GM23248 (cell line): ENCODE results near the gene EVI5L. TPM values are rescaled to one million over a fixed set of nuclear protein-coding genes. Genes with fewer than 3 reads are reported as not detected.
"Not testable (repeated sequence)": the region's sequence is repeated elsewhere in the genome, so short reads cannot be mapped to it uniquely, and the experiment has no call there.

Experiments
- DNase-seq: peaks from one replicate; pipeline ENCODE4 v3.0.0-alpha.2; 2015
- H2AFZ ChIP-seq: fragments of 200-600 bp; sonication (generic); 2 replicates; pipeline ENCODE4 v1.6.1; 2016; ENCODE audit warnings: antibody characterized with exemption
- H3F3A ChIP-seq: fragments of 200-600 bp; sonication (generic); 2 replicates; pipeline ENCODE4 v1.6.1; 2016; ENCODE audit warnings: mild to moderate bottlenecking, antibody characterized with exemption, mixed run types; ENCODE audit not compliant: insufficient read depth
- H3K27ac ChIP-seq: fragments of 200-600 bp; sonication (generic); 2 replicates; pipeline ENCODE4 v1.5.1; 2016; ENCODE audit warnings: mild to moderate bottlenecking
- H3K27me3 ChIP-seq: fragments of 200-600 bp; sonication (generic); replicated peaks from 2 replicates; pipeline ENCODE4 v1.6.1; 2016; ENCODE audit warnings: mild to moderate bottlenecking; ENCODE audit not compliant: insufficient read depth
- H3K36me3 ChIP-seq: fragments of 200-600 bp; sonication (generic); 2 replicates; pipeline ENCODE4 v1.6.1; 2016; ENCODE audit warnings: low read depth, mild to moderate bottlenecking
- H3K4me1 ChIP-seq: fragments of 200-600 bp; sonication (generic); 2 replicates; pipeline ENCODE4 v1.6.1; 2016; ENCODE audit warnings: mild to moderate bottlenecking; ENCODE audit not compliant: insufficient read depth
- H3K4me2 ChIP-seq: fragments of 200-600 bp; sonication (generic); one replicate; pipeline ENCODE4 v1.6.1; 2016; ENCODE audit warnings: mild to moderate bottlenecking; ENCODE audit not compliant: unreplicated experiment
- H3K4me3 ChIP-seq: fragments of 200-600 bp; sonication (generic); 2 replicates; pipeline ENCODE4 v1.5.1; 2016; ENCODE audit warnings: mild to moderate bottlenecking
- H3K79me2 ChIP-seq: fragments of 200-600 bp; sonication (generic); 2 replicates; pipeline ENCODE4 v1.6.1; 2016; ENCODE audit warnings: mild to moderate bottlenecking; ENCODE audit not compliant: insufficient read depth
- H3K9ac ChIP-seq: fragments of 200-600 bp; sonication (generic); 2 replicates; pipeline ENCODE4 v1.6.1; 2016; ENCODE audit warnings: mild to moderate bottlenecking
- H3K9me2 ChIP-seq: fragments of 200-600 bp; sonication (generic); 2 replicates; pipeline ENCODE4 v1.6.1; 2016; ENCODE audit warnings: mixed run types, mild to moderate bottlenecking, moderate library complexity; ENCODE audit not compliant: insufficient read depth
- H3K9me3 ChIP-seq: fragments of 200-600 bp; sonication (generic); one replicate; pipeline ENCODE4 v1.6.1; 2017; ENCODE audit warnings: low read depth
- H4K20me1 ChIP-seq: fragments of 200-600 bp; sonication (generic); 2 replicates; pipeline ENCODE4 v1.6.0; 2016; ENCODE audit not compliant: insufficient read depth
- EZH2 ChIP-seq: fragments of 200-600 bp; sonication (generic); IDR thresholded peaks from 2 replicates; pipeline ENCODE4 v1.6.1; 2018; ENCODE audit warnings: antibody characterized with exemption, mild to moderate bottlenecking; ENCODE audit not compliant: insufficient read depth, poor library complexity, severe bottlenecking
- EZH2phosphoT487 ChIP-seq: fragments of 200-600 bp; sonication (generic); IDR thresholded peaks from 2 replicates; pipeline ENCODE4 v1.6.1; 2018; ENCODE audit warnings: antibody characterized with exemption, moderate library complexity, mild to moderate bottlenecking, low read depth; ENCODE audit not compliant: insufficient read depth
- WGBS, 2 experiments: methylation state at CpG; one replicate each; pipeline ENCODE4 v1.1.6; 2015 to 2017; ENCODE audit warnings: low lambda C conversion rate in 2 of 2, low coverage in 1 of 2; ENCODE audit errors: missing lambda C conversion rate in 2 of 2; 5-methylcytosine and 5-hydroxymethylcytosine counted together
- in situ Hi-C: fragments of 300-500 bp; cut with MboI; formaldehyde crosslinking; loops from 2 replicates; pipeline ENCODE4 v1.15.0; 2020
- polyA plus RNA-seq: library from polyadenylated mRNA; unstranded; fragments of >200 nt; fragmentation: Nextera tagmentation; extraction: Ambion mirVana; gene quantifications from 2 replicates; pipeline ENCODE4 v1.2.1, GENCODE V29; 2016
- total RNA-seq: library from RNA; depleted of rRNA; stranded (reverse); fragments of >200 nt; shearing (Covaris generic); gene quantifications from 2 replicates; pipeline ENCODE4 v1.2.3, GENCODE V29; 2014

The EVI5L gene
- total and polyA plus RNA-seq, 2 experiments from 2014 or later: 6.9 to 24.3 TPM

GRCh38 chr19:7856679-7857663 lies 27.0 kb downstream of the EVI5L start:
- no peak overlapping the region for H3K9ac ChIP-seq
- TF ChIP-seq EZH2phosphoT487: no peak
- no peak for TF ChIP-seq EZH2
- no peaks in the 10 kb centered on the region for H3K4me1 ChIP-seq
- WGBS, 2 experiments: 91 to 92% methylated on average over 26 to 38 of the region's 38 CpGs
- no peaks in the 10 kb centered on the region for H3F3A ChIP-seq
- H3K4me2 ChIP-seq: no peak overlapping the region
- H4K20me1 ChIP-seq: no peaks in the 10 kb centered on the region
- H2AFZ ChIP-seq: no peak overlapping the region
- no peaks in the 10 kb centered on the region for H3K9me3 ChIP-seq
- in situ Hi-C loops: no loop called here
- no peaks in the 10 kb centered on the region for H3K79me2 ChIP-seq
- no peaks in the 10 kb centered on the region for H3K27me3 ChIP-seq
- H3K9me2 ChIP-seq: no peaks in the 10 kb centered on the region
- no peaks in the 10 kb centered on the region for H3K36me3 ChIP-seq
- H3K27ac ChIP-seq: no peak overlapping the region
- H3K4me3 ChIP-seq: no peak overlapping the region
- no peak for DNase-seq

DNA sequence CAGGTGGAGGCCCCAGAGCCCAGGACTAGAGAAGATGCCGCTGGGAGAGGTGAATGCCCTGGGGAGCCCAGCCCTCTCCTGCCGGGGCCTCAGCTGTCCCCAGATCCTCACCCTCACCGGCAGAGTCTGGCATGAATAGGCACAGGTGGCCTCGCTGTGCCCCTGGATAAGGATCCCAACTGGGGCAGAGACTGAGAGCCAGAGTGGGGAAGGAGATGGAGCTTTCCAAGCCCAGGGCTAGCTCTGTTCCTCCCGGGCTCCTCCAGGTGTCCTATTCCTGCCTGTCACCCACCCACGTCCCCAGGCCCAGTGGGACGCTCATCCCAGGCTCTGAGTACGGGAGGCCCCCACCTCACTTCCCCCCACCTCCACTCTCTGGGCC lies 27.7 kb downstream of the EVI5L start:
- in situ Hi-C loops: no loop called here
- no peak for TF ChIP-seq EZH2
- TF ChIP-seq EZH2phosphoT487: no peak
- no peaks in the 10 kb centered on the region for H3K9me3 ChIP-seq

DNA sequence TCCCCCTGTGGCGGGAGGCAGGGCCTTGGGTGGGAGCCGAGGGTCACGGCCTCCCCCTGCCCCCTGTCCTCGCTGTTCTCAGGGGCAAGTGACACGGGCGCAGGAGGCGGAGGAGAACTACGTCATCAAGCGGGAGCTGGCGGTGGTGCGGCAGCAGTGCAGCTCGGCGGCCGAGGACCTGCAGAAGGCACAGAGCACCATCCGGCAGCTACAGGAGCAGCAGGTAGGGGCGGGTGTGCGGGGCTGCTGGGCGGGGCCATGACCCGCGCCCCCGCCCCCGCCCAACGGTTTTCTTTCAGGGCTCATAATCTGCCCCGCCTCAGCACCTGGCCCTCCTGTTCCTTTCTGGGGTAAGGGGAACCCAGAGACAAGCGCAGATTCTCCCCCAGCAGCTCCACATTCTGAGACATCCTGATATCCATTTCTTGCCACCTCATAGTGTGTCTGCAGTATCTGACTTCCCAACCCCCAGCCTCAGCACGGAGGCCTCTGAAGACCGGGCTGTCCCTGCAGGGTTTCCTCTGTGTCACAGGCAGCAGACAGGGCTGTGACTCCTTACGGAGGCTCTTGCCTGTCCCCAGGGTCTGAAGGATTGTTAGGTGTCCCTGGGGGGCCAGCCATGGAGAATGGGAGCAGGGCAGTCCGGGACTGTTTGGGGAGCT lies 28.2 kb downstream of the EVI5L start:
- Histone ChIP-seq H3K4me2 (no peak overlapping the region), H3K79me2 (no peaks in the 10 kb centered on the region), H3K27ac (no peak overlapping the region), H3K4me3 (no peak overlapping the region), H4K20me1 (no peaks in the 10 kb centered on the region), H3K36me3 (no peaks in the 10 kb centered on the region), H3K4me1 (no peaks in the 10 kb centered on the region), H3K9me2 (no peaks in the 10 kb centered on the region), H3K27me3 (no peaks in the 10 kb centered on the region), H3K9ac (no peak overlapping the region), H3K9me3 (no peaks in the 10 kb centered on the region), H2AFZ (no peak overlapping the region), H3F3A (no peaks in the 10 kb centered on the region)
- no peak for DNase-seq
- 84 to 87% methylated on average over 13 to 29 of the region's 29 CpGs for WGBS, 2 experiments
- in situ Hi-C loops: no loop called here
- TF ChIP-seq EZH2 (no peak), EZH2phosphoT487 (no peak)

More for the DNA sequence above, 27.7 kb downstream of the EVI5L start:
- Histone ChIP-seq H2AFZ (no peak overlapping the region), H3F3A (no peaks in the 10 kb centered on the region), H3K79me2 (no peaks in the 10 kb centered on the region), H3K9ac (no peak overlapping the region), H4K20me1 (no peaks in the 10 kb centered on the region), H3K4me2 (no peak overlapping the region), H3K36me3 (no peaks in the 10 kb centered on the region), H3K4me3 (no peak overlapping the region), H3K9me2 (no peaks in the 10 kb centered on the region), H3K27ac (no peak overlapping the region), H3K4me1 (no peaks in the 10 kb centered on the region), H3K27me3 (no peaks in the 10 kb centered on the region)
- WGBS, 2 experiments: 61 to 80% methylated on average over 4 to 8 of the region's 8 CpGs
- DNase-seq: no peak

DNA sequence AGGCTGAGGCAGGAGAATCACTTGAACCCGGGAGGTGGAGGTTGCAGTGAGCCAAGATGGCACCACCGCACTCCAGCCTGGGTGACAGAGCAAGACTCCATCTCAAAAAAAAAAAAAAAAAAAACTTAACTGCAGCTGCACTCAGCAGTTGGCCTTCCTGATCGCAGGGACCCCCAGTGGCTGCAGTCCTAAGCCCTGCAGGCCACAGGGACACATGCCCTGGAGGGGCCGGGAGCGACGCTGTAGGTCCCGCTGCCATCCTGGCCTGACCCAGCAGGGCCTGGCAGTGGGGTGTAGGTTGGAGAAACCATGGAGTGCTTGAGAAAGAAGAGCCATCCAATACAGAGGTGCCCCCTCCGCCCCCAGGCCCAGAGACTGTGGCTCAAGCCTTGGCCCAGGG lies 29.1 kb downstream of the EVI5L start:
- H3F3A ChIP-seq, H3K4me3 ChIP-seq, H3K27ac ChIP-seq, H3K79me2 ChIP-seq, H3K9me2 ChIP-seq, H3K4me1 ChIP-seq, H3K9me3 ChIP-seq, H2AFZ ChIP-seq, H3K27me3 ChIP-seq, H3K4me2 ChIP-seq, in situ Hi-C loops, DNase-seq, H3K36me3 ChIP-seq, H4K20me1 ChIP-seq, H3K9ac ChIP-seq: not testable (repeated sequence)
- 93 to 96% methylated on average over 8 of the region's 8 CpGs for WGBS, 2 experiments
